Tibial nerve (tissue), 4 donors: ENCODE measurements around the gene ABHD16B. TPM values are rescaled to one million over a fixed set of nuclear protein-coding genes. Genes with fewer than 3 reads are reported as not detected.
"Not testable (repeated sequence)": the region's sequence is repeated elsewhere in the genome, so short reads cannot be mapped to it uniquely, and the experiment has no call there.

ENCODE experiments used
- DNase-seq, 2 donors: peaks; one replicate each; pipeline ENCODE4 v3.0.0-alpha.2; 2019; ENCODE audit warnings: low spot score in 2 of 2
- H3K27ac ChIP-seq, 4 donors: fragments of 200-600 bp; sonication (generic) in 3 of 4; one replicate each; pipeline ENCODE4 v1.5.1; 2017 to 2019; ENCODE audit warnings: mild to moderate bottlenecking in 1 of 4
- H3K27me3 ChIP-seq, 2 donors: fragments of 200-600 bp; sonication (generic) in 1 of 2; one replicate each; pipeline versions ENCODE4 v1.5.1 to v1.6.0; 2017 to 2019
- H3K36me3 ChIP-seq, 3 donors: fragments of 200-600 bp; sonication (generic); one replicate each; pipeline ENCODE4 v1.5.1; 2018 to 2019
- H3K4me1 ChIP-seq, 4 donors: fragments of 200-600 bp; sonication (generic) in 3 of 4; one replicate each; pipeline ENCODE4 v1.5.1; 2017 to 2019
- H3K4me3 ChIP-seq, 4 donors: fragments of 200-600 bp; sonication (generic) in 3 of 4; one replicate each; pipeline ENCODE4 v1.5.1; 2017 to 2019; ENCODE audit warnings: mild to moderate bottlenecking in 1 of 4, moderate library complexity in 1 of 4
- H3K9me3 ChIP-seq, 4 donors: fragments of 200-600 bp; sonication (generic) in 3 of 4; one replicate each; pipeline ENCODE4 v1.5.1; 2017 to 2019
- EP300 ChIP-seq, 2 donors: sonication (generic); formaldehyde crosslinking; IDR thresholded peaks; one replicate each; pipeline ENCODE4 v1.6.1; 2017; ENCODE audit warnings: antibody characterized with exemption in 2 of 2, mild to moderate bottlenecking in 1 of 2
- POLR2A ChIP-seq, 2 donors: fragments of 450-650 bp; IDR thresholded peaks; one replicate each; pipeline ENCODE4 v1.6.1; 2017; ENCODE audit warnings: antibody characterized with exemption in 2 of 2, mild to moderate bottlenecking in 2 of 2, moderate library complexity in 2 of 2
- WGBS, 2 donors: methylation state at CpG; one replicate each; pipeline ENCODE4 v1.1.5; 2018; 5-methylcytosine and 5-hydroxymethylcytosine counted together
- total RNA-seq, 4 donors: library from RNA; depleted of rRNA; stranded (reverse); fragments of >200 nt; gene quantifications; one replicate each; pipeline ENCODE4 v1.1.0, GENCODE V29; 2016
- TF ChIP-seq, protein P1 (sequence below), 5 experiments: fragments of 200-600 bp in 3 of 5; fragments of 450-650 bp in 2 of 5; sonication (generic) in 3 of 5; IDR thresholded peaks; one replicate each; pipeline ENCODE4 v1.5.1; 2016 to 2019; ENCODE audit warnings: antibody characterized with exemption in 5 of 5, mild to moderate bottlenecking in 3 of 5, moderate library complexity in 2 of 5

Gene ABHD16B
- total RNA-seq, 4 donors from 2014 or later, result not detected

DNA sequence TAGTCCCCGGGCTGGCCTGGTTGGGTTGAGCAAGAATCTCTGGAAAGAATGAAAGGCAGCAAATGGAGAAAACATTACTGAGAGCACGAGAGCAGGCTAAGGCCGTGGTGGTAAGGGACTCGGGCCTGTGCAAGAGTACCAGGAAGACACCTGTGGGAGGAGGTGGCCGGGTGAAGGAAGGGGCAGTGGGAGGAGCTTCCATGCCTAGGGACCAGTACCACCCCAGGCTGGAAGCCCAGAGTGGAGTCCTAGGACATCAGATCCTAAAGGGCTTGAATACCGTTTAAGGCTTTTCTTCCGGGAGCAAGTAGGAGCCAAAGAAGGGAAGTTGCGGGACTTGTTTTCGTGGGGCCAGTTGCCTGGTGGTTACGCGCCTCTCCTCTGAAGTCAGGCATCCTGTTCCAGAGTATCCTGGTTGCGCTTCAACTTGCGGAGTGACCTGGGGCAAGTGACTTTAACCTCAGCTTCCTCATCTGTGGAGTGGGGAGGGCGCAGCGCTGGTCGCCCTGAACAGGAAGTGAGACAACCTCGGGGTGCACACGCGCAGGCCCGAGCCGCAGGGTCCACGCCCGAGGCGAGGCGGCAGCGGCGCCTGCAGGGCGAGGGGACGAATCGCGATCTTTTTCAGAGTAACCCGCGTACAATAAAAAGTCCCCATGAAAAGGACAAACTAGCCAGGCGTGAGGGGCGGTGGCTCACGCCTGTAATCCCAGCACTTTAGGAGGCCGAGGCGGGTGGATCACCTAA, 2.7 kb downstream of the ABHD16B start:
- peak; percentile 72 to 73 for DNase-seq
- 8 to 9% methylated on average over 34 to 37 of the region's 38 CpGs for WGBS, 2 donors
- Histone ChIP-seq H3K36me3 (peaks cover 0 to 29% (median 13%) of the 10 kb centered on the region in 3 donors), H3K9me3 (no peaks in the 10 kb centered on the region), H3K4me1 (peaks cover 0 to 55% (median 22%) of the 10 kb centered on the region in 4 donors), H3K4me3 (peak overlapping the region; percentile 61 to 100 (median 73)), H3K27me3 (no peaks in the 10 kb centered on the region), H3K27ac (peak overlapping the region; percentile 76 to 99 (median 91))
- TF ChIP-seq EP300 (IDR thresholded peaks at IDR 0.05) (peak; percentile 37 to 77), POLR2A (IDR thresholded peaks at IDR 0.05) (no peak)
- TF ChIP-seq, protein P1, sequence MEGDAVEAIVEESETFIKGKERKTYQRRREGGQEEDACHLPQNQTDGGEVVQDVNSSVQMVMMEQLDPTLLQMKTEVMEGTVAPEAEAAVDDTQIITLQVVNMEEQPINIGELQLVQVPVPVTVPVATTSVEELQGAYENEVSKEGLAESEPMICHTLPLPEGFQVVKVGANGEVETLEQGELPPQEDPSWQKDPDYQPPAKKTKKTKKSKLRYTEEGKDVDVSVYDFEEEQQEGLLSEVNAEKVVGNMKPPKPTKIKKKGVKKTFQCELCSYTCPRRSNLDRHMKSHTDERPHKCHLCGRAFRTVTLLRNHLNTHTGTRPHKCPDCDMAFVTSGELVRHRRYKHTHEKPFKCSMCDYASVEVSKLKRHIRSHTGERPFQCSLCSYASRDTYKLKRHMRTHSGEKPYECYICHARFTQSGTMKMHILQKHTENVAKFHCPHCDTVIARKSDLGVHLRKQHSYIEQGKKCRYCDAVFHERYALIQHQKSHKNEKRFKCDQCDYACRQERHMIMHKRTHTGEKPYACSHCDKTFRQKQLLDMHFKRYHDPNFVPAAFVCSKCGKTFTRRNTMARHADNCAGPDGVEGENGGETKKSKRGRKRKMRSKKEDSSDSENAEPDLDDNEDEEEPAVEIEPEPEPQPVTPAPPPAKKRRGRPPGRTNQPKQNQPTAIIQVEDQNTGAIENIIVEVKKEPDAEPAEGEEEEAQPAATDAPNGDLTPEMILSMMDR (IDR thresholded peaks at IDR 0.05), result peak; percentile 70 to 89 (median 71)

DNA sequence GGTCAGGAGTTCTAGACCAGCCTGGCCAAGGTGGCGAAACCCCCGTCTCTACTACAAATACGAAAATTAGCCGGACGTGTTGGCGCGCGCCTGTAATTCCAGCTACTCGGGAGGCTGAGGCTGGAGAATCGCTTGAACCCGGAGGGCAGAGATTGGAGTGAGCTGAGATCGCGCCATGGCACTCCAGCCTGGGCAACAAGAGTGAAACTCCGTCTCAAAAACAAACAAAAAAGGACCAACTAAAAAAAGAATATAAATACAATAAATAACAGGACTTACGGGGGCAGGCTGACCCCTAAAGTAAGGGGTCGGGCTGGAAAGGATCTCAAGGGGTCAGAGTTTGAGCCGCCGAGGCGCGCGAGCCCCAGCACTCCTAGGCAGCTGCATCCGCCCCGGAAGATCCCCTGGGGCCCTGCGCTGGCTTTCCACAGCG, 3.3 kb downstream of the ABHD16B start:
- WGBS, 2 donors, result 0 to 1% methylated on average over 25 of the region's 25 CpGs
- Histone ChIP-seq H3K36me3 (peaks cover 0 to 35% (median 19%) of the 10 kb centered on the region in 3 donors), H3K27ac (peak overlapping the region; percentile 76 to 99 (median 91)), H3K4me1 (peaks cover 0 to 50% (median 20%) of the 10 kb centered on the region in 4 donors), H3K4me3 (peak overlapping the region; percentile 61 to 100 (median 73)), H3K9me3 (no peaks in the 10 kb centered on the region), H3K27me3 (no peaks in the 10 kb centered on the region)
- TF ChIP-seq POLR2A (IDR thresholded peaks at IDR 0.05), result no peak
- TF ChIP-seq, protein P1 (IDR thresholded peaks at IDR 0.05), result no peak
- no peak for TF ChIP-seq EP300 (IDR thresholded peaks at IDR 0.05)
- DNase-seq, result no peak

- Histone ChIP-seq H3K4me3 (peak within 1 kb of the TSS; percentile 61 to 100 (median 73)), H3K9me3 (no peaks in the 10 kb centered on the region), H3K4me1 (peaks cover 0 to 50% (median 20%) of the 10 kb centered on the region in 4 donors), H3K27ac (peak within 1 kb of the TSS; percentile 76 to 99 (median 91)), H3K27me3 (no peaks in the 10 kb centered on the region), H3K36me3 (peaks cover 0 to 40% (median 23%) of the 10 kb centered on the region in 3 donors)
- WGBS, 2 donors, result 0 to 1% methylated on average over 23 to 40 of the region's 68 CpGs
- TF ChIP-seq, protein P1 (IDR thresholded peaks at IDR 0.05), result peak in 1 of 5 experiments; percentile 46
- TF ChIP-seq POLR2A (IDR thresholded peaks at IDR 0.05), result peak; percentile 79 to 84
- peak; percentile 87 to 92 for TF ChIP-seq EP300 (IDR thresholded peaks at IDR 0.05)
- peak; percentile 98 for DNase-seq
Observed at GRCh38 chr20:63864978-63865640, 3.8 kb downstream of the ABHD16B start, which contains the start of gene TPD52L2. TPD52L2 (plus strand) TSS chr20:63865270; CDS start chr20:63865366, 96 bp downstream.

GRCh38 chr20:63867042-63867441, 5.7 kb downstream of the ABHD16B start:
- Histone ChIP-seq H3K36me3 (peaks cover 2 to 48% (median 19%) of the 10 kb centered on the region in 3 donors), H3K4me1 (peaks cover 0 to 50% (median 20%) of the 10 kb centered on the region in 4 donors)
- not testable (repeated sequence) for H3K9me3 ChIP-seq, H3K27me3 ChIP-seq, DNase-seq, H3K4me3 ChIP-seq, H3K27ac ChIP-seq
- WGBS, 2 donors, result 93 to 94% methylated on average over 13 of the region's 13 CpGs

DNA sequence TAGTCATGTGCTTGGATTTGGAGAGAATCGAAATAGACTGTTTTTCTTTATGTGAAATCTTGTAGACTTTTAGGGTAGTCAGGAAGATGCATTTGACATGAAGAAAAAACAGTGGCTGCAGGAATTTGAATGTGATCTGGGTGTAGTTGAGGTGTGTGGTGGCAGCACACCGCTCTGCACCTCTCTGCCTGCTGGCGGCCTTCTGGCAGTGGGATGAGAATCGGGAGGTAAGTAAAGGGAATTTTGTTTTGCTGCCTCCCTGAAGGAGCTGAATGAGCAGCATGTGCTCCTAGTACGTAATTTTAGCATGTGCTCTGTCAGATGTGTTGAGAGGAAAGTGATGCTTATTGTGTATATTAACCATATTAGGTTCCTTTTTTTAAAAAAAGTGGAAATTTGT, 7.0 kb downstream of the ABHD16B start:
- TF ChIP-seq, protein P1 (IDR thresholded peaks at IDR 0.05), result no peak
- TF ChIP-seq POLR2A (IDR thresholded peaks at IDR 0.05) (no peak), EP300 (IDR thresholded peaks at IDR 0.05) (no peak)
- no peaks in the 10 kb centered on the region for H3K27me3 ChIP-seq
- H3K4me1 ChIP-seq, result peaks cover 0 to 50% (median 18%) of the 10 kb centered on the region in 4 donors
- DNase-seq, result no peak
- H3K36me3 ChIP-seq, result peaks cover 2 to 52% (median 15%) of the 10 kb centered on the region in 3 donors
- no peaks in the 10 kb centered on the region for H3K9me3 ChIP-seq
- WGBS, 2 donors, result 90 to 91% methylated on average over 5 of the region's 5 CpGs
- H3K4me3 ChIP-seq, result no peak overlapping the region
- H3K27ac ChIP-seq, result no peak overlapping the region
